Endodermal cell (in vitro differentiated cells): ENCODE results near the gene NAALADL2. TPM values are rescaled to one million over a fixed set of nuclear protein-coding genes. Genes with fewer than 3 reads are reported as not detected.
"Not testable (repeated sequence)": the region's sequence is repeated elsewhere in the genome, so short reads cannot be mapped to it uniquely, and the experiment has no call there.

ENCODE experiments used
- DNase-seq: peaks from one replicate; pipeline ENCODE4 v3.0.0-alpha.2; 2017
- H3K27ac ChIP-seq: 2 replicates; pipeline ENCODE4 v1.5.1; 2013; ENCODE audit warnings: mild to moderate bottlenecking, low read depth, low read length, moderate library complexity
- H3K27me3 ChIP-seq: 2 replicates; pipeline ENCODE4 v1.6.1; 2013; ENCODE audit warnings: mild to moderate bottlenecking, low read length, moderate library complexity; ENCODE audit not compliant: insufficient read depth, control insufficient read depth, poor library complexity, severe bottlenecking
- H3K36me3 ChIP-seq: 2 replicates; pipeline ENCODE4 v1.7.0; 2013; ENCODE audit warnings: mild to moderate bottlenecking, low read length, moderate library complexity; ENCODE audit not compliant: control insufficient read depth, insufficient read depth
- H3K4me1 ChIP-seq: one replicate; pipeline ENCODE4 v1.7.0; 2013; ENCODE audit warnings: low read length; ENCODE audit not compliant: control insufficient read depth, insufficient read depth
- H3K4me3 ChIP-seq: 2 replicates; pipeline ENCODE4 v1.5.1; 2013; ENCODE audit warnings: mild to moderate bottlenecking, low read length, moderate library complexity
- H3K9ac ChIP-seq: 2 replicates; pipeline ENCODE4 v1.6.1; 2013; ENCODE audit warnings: mild to moderate bottlenecking, low read length, moderate library complexity; ENCODE audit not compliant: poor library complexity, severe bottlenecking; ENCODE audit errors: extremely low read depth
- H3K9me3 ChIP-seq: 2 replicates; pipeline ENCODE4 v1.6.1; 2013; ENCODE audit warnings: mild to moderate bottlenecking, low read length, moderate library complexity; ENCODE audit not compliant: control insufficient read depth
- H3K27ac Mint-ChIP-seq: 2 replicates; pipeline ENCODE4 v1.8.0; 2020; ENCODE audit warnings: mixed read lengths
- H3K27me3 Mint-ChIP-seq: 2 replicates; pipeline ENCODE4 v1.8.0; 2021; ENCODE audit warnings: mild to moderate bottlenecking, mixed read lengths; ENCODE audit not compliant: insufficient read depth
- H3K36me3 Mint-ChIP-seq: 2 replicates; pipeline ENCODE4 v1.8.0; 2020; ENCODE audit warnings: low read depth, mixed read lengths
- H3K4me1 Mint-ChIP-seq: 2 replicates; pipeline ENCODE4 v1.8.0; 2020; ENCODE audit warnings: mixed read lengths
- H3K4me3 Mint-ChIP-seq: 2 replicates; pipeline ENCODE4 v1.8.0; 2020; ENCODE audit warnings: mild to moderate bottlenecking, moderate library complexity, mixed read lengths
- H3K9me3 Mint-ChIP-seq: 2 replicates; pipeline ENCODE4 v1.8.0; 2020; ENCODE audit warnings: mild to moderate bottlenecking, mixed read lengths
- WGBS, 2 experiments: methylation state at CpG; one replicate each; pipeline versions ENCODE4 v1.1.5 to v1.1.7; 2013; ENCODE audit warnings: missing lambda C conversion rate in 2 of 2, mixed read lengths in 1 of 2; ENCODE audit not compliant: insufficient coverage in 1 of 2, insufficient read length in 1 of 2; 5-methylcytosine and 5-hydroxymethylcytosine counted together
- total RNA-seq, 2 donors: library from RNA; stranded (reverse); fragmentation: NEBNext Ultra II Directional in 1 of 2; extraction: Animal tissue kit (Norgen Biotek cat#: 25700) in 1 of 2; gene quantifications; 2 replicates in 1 of 2; 3 replicates in 1 of 2; pipeline ENCODE4 v1.2.1, GENCODE V29; 2021
- TF ChIP-seq, protein P1 (sequence below): fragments of 200-600 bp; sonication (generic); conservative IDR thresholded peaks from 2 replicates; pipeline ENCODE4 v1.5.0; 2021; ENCODE audit warnings: antibody characterized with exemption, mild to moderate bottlenecking

NAALADL2 gene
- total RNA-seq, 2 donors from 2014 or later, result 1.6 to 1.8 TPM

DNA sequence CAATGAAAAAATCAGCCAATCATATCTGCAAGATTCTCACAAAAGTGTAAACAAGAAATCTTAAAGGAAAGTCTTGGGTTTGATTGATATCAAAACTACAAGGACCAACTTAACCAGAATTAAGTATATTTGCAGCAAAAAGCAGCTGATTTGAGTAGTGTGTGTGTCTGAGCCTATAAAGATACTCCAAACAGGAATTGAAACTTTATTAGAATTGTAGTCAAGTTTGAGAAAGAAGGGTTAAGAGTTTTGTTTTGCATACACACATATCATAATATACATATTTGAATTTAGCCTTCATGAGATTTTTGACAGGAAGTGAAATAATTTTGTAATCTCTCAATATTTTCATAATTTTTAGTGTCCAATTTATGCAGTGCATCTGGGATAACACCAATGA, 300.1 kb downstream of the NAALADL2 start:
- no peaks in the 10 kb centered on the region for H3K4me1 Mint-ChIP-seq
- DNase-seq, result no peak
- H3K36me3 Mint-ChIP-seq, result no peaks in the 10 kb centered on the region
- Histone ChIP-seq H3K4me1 (no peaks in the 10 kb centered on the region), H3K9me3 (no peaks in the 10 kb centered on the region), H3K27ac (no peak overlapping the region), H3K4me3 (no peak overlapping the region), H3K9ac (no peak overlapping the region), H3K36me3 (no peaks in the 10 kb centered on the region), H3K27me3 (no peaks in the 10 kb centered on the region)
- no peaks in the 10 kb centered on the region for H3K9me3 Mint-ChIP-seq
- H3K4me3 Mint-ChIP-seq, result no peak overlapping the region
- no peaks in the 10 kb centered on the region for H3K27me3 Mint-ChIP-seq
- no peak overlapping the region for H3K27ac Mint-ChIP-seq
- TF ChIP-seq, protein P1, sequence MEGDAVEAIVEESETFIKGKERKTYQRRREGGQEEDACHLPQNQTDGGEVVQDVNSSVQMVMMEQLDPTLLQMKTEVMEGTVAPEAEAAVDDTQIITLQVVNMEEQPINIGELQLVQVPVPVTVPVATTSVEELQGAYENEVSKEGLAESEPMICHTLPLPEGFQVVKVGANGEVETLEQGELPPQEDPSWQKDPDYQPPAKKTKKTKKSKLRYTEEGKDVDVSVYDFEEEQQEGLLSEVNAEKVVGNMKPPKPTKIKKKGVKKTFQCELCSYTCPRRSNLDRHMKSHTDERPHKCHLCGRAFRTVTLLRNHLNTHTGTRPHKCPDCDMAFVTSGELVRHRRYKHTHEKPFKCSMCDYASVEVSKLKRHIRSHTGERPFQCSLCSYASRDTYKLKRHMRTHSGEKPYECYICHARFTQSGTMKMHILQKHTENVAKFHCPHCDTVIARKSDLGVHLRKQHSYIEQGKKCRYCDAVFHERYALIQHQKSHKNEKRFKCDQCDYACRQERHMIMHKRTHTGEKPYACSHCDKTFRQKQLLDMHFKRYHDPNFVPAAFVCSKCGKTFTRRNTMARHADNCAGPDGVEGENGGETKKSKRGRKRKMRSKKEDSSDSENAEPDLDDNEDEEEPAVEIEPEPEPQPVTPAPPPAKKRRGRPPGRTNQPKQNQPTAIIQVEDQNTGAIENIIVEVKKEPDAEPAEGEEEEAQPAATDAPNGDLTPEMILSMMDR, result no peak

DNA sequence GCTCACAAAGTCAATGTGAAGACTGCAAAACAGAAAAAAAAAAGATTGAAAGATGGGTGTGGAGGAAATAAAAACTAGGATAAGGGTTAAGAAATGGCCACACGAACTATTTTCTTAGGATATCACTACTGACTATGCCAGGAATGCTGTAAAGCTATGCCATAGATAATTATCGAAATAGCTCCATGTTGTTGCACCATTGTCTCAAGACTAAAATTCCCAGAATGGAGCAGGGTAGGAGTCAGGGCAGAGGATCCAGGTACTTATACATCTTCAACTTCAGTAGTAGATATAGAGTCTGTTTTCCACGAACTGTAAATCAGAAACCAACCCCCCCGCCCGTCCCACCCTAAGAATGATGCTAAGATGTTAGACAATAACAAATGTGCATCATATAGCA, 302.2 kb downstream of the NAALADL2 start:
- H3K4me1 ChIP-seq, result no peaks in the 10 kb centered on the region
- no peaks in the 10 kb centered on the region for H3K9me3 ChIP-seq
- H3K4me3 ChIP-seq, result no peak overlapping the region
- no peaks in the 10 kb centered on the region for H3K27me3 ChIP-seq
- H3K36me3 ChIP-seq, result no peaks in the 10 kb centered on the region
- H3K4me1 Mint-ChIP-seq, result peaks cover 2% of the 10 kb centered on the region
- H3K4me3 Mint-ChIP-seq, result no peak overlapping the region
- TF ChIP-seq, protein P1, result no peak
- no peak overlapping the region for H3K27ac ChIP-seq
- no peaks in the 10 kb centered on the region for H3K27me3 Mint-ChIP-seq
- H3K9me3 Mint-ChIP-seq, result no peaks in the 10 kb centered on the region
- DNase-seq, result no peak
- no peak overlapping the region for H3K9ac ChIP-seq
- H3K27ac Mint-ChIP-seq, result no peak overlapping the region
- no peaks in the 10 kb centered on the region for H3K36me3 Mint-ChIP-seq
- WGBS, 2 experiments, result 97 to 100% methylated on average over 2 to 3 of the region's 5 CpGs

DNA sequence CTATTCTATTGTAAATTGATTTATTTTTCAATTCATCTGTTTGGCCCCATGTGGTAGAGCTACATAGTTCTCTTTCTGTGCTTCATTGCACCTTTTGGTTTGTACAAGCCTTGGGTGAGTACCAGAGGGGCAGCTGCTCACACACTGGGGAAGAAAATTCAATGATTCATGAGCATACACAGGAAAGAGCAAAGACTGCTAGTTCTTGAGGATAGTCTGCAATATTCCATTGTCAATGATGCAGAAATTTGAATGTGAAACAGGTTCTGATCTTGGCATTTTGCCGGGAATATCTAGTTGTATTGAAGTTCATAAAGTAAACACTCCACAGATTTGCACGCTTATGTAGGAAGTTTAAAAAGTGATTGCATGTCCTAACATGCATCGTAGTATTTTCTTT, 304.6 kb downstream of the NAALADL2 start:
- no peaks in the 10 kb centered on the region for H3K36me3 ChIP-seq
- no peak overlapping the region for H3K4me3 ChIP-seq
- H3K4me1 ChIP-seq, result no peaks in the 10 kb centered on the region
- Mint-ChIP-seq H3K9me3 (no peaks in the 10 kb centered on the region), H3K27me3 (no peaks in the 10 kb centered on the region), H3K4me1 (peaks cover 2% of the 10 kb centered on the region), H3K27ac (no peak overlapping the region), H3K4me3 (no peak overlapping the region), H3K36me3 (no peaks in the 10 kb centered on the region)
- 94 to 100% methylated on average over 1 to 3 of the region's 3 CpGs for WGBS, 2 experiments
- H3K27me3 ChIP-seq, result no peaks in the 10 kb centered on the region
- H3K9me3 ChIP-seq, result no peaks in the 10 kb centered on the region
- H3K9ac ChIP-seq, result no peak overlapping the region
- TF ChIP-seq, protein P1, result no peak
- H3K27ac ChIP-seq, result no peak overlapping the region
- no peak for DNase-seq

DNA sequence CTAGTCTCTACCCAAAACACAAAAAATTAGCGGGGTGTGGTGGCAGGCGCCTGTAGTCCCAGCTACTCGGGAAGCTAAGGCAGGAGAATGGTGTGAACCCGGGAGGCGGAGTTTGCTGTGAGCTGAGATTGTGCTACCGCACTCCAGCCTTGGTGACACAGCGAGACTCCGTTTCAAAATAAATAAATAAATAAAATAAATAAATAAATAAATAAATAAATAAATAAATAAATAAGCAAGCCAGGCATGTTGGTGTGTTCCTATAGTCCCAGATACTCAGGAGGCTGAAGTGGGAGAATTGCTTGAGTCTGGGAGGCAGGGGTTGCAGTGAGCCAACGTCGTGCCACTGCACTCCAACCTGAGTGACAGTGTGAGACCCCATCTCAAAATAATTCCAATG, 314.0 kb downstream of the NAALADL2 start:
- not testable (repeated sequence) for DNase-seq, H3K4me3 ChIP-seq, H3K27ac ChIP-seq, H3K27me3 ChIP-seq, H3K4me1 Mint-ChIP-seq, H3K9me3 Mint-ChIP-seq, H3K4me3 Mint-ChIP-seq, H3K9ac ChIP-seq, H3K36me3 Mint-ChIP-seq, H3K9me3 ChIP-seq, H3K4me1 ChIP-seq, H3K36me3 ChIP-seq, H3K27me3 Mint-ChIP-seq, H3K27ac Mint-ChIP-seq
- WGBS, 2 experiments, result 75 to 94% methylated on average over 2 to 7 of the region's 10 CpGs
